Effector memory CD4-positive, alpha-beta T cell (primary cell): ENCODE data around the gene HSPA5.
"Not testable (repeated sequence)": the region's sequence is repeated elsewhere in the genome, so short reads cannot be mapped to it uniquely, and the experiment has no call there.

Experiments used
- DNase-seq, 3 donors: peaks; one replicate each; pipeline ENCODE4 v3.0.0-alpha.2; 2020
- H3K27ac ChIP-seq: 2 replicates; pipeline ENCODE4 v1.7.0; 2013; ENCODE audit warnings: mild to moderate bottlenecking, low read length, moderate library complexity; ENCODE audit not compliant: insufficient read depth, poor library complexity, severe bottlenecking
- H3K27me3 ChIP-seq: replicated peaks from 2 replicates; pipeline ENCODE4 v1.7.0; 2013; ENCODE audit warnings: mild to moderate bottlenecking, low read length; ENCODE audit not compliant: insufficient read depth, control insufficient read depth, poor library complexity, severe bottlenecking
- H3K36me3 ChIP-seq: 2 replicates; pipeline ENCODE4 v1.7.0; 2013; ENCODE audit warnings: mild to moderate bottlenecking, low read length, moderate library complexity; ENCODE audit not compliant: control insufficient read depth, insufficient read depth
- H3K4me1 ChIP-seq: 2 replicates; pipeline ENCODE4 v1.7.0; 2013; ENCODE audit warnings: low read length, mild to moderate bottlenecking; ENCODE audit not compliant: control insufficient read depth, insufficient read depth, poor library complexity, severe bottlenecking
- H3K4me3 ChIP-seq: 2 replicates; pipeline ENCODE4 v1.7.0; 2013; ENCODE audit warnings: low read length, low read depth, mild to moderate bottlenecking; ENCODE audit not compliant: insufficient read depth, poor library complexity, severe bottlenecking
- H3K9me3 ChIP-seq: 2 replicates; pipeline ENCODE4 v1.7.0; 2013; ENCODE audit warnings: mild to moderate bottlenecking, low read length, moderate library complexity; ENCODE audit not compliant: control insufficient read depth

Gene HSPA5

GRCh38 chr9:125194466-125194865, 46.7 kb downstream of the HSPA5 start:
- H3K4me1 ChIP-seq, result peaks cover 52% of the 10 kb centered on the region
- H3K9me3 ChIP-seq, H3K27me3 ChIP-seq, DNase-seq, H3K36me3 ChIP-seq: not testable (repeated sequence)
- peak overlapping the region; percentile 53 for H3K27ac ChIP-seq
- peak overlapping the region; percentile 12 for H3K4me3 ChIP-seq

- H3K4me1 ChIP-seq, result peaks cover 44% of the 10 kb centered on the region
These were observed 50.8 kb downstream of the HSPA5 start for GRCh38 chr9:125190361-125190801.

GRCh38 chr9:125189361-125190289, 51.5 kb downstream of the HSPA5 start, which contains the start of gene PPP6C:
TSS of gene PPP6C (minus strand) at chr9:125189803. CDS start at chr9:125189718, 85 bp downstream.
- no peaks in the 10 kb centered on the region for H3K9me3 ChIP-seq
- peak within 1 kb of the TSS; percentile 99 for H3K4me3 ChIP-seq
- H3K27me3 ChIP-seq, result no peaks in the 10 kb centered on the region
- H3K4me1 ChIP-seq, result peaks cover 38% of the 10 kb centered on the region
- H3K36me3 ChIP-seq, result no peaks in the 10 kb centered on the region
- H3K27ac ChIP-seq, result peak within 1 kb of the TSS; percentile 96
- DNase-seq, result peak; percentile 92 to 95 (median 95)

More at GRCh38 chr9:125190361-125190801, 50.8 kb downstream of the HSPA5 start:
- Histone ChIP-seq H3K36me3 (no peaks in the 10 kb centered on the region), H3K4me3 (peak overlapping the region; percentile 99), H3K27me3 (no peaks in the 10 kb centered on the region), H3K9me3 (no peaks in the 10 kb centered on the region), H3K27ac (peak overlapping the region; percentile 96)
- no peak for DNase-seq

- Histone ChIP-seq H3K36me3 (no peaks in the 10 kb centered on the region), H3K27ac (peak overlapping the region; percentile 96), H3K9me3 (no peaks in the 10 kb centered on the region), H3K4me3 (peak overlapping the region; percentile 99), H3K4me1 (peaks cover 32% of the 10 kb centered on the region), H3K27me3 (no peaks in the 10 kb centered on the region)
- DNase-seq, result peak in 2 of 3 donors; percentile 11 to 25
These were observed 52.2 kb downstream of the HSPA5 start for GRCh38 chr9:125189011-125189360.
